ENCODE measurements around the gene CERS6.

GRCh38 chr2:168685600-168686451 lies 229.8 kb downstream of the CERS6 start:
- TF ChIP-seq CTCF (optimal IDR thresholded peaks at IDR 0.05 in 1 of 3, IDR thresholded peaks at IDR 0.05 in 1 of 3, conservative IDR thresholded peaks at IDR 0.05 in 1 of 3; ENCODE audit: extremely low read depth in 1 of 3, insufficient read depth in 2 of 3, low read length in 3 of 3) (no peak), EZH2 (IDR thresholded peaks at IDR 0.05; ENCODE audit: low read length) (no peak)
